HG03521 (cell line): Measurements from ENCODE around the gene SNAI1.
"Not testable (repeated sequence)": the region's sequence is repeated elsewhere in the genome, so short reads cannot be mapped to it uniquely, and the experiment has no call there.

Experiments
- ATAC-seq: cut with Tn5 transposase; IDR thresholded peaks from one replicate; pipeline ENCODE4 v1.9.1; 2021; ENCODE audit warnings: mild to moderate bottlenecking, moderate library complexity; ENCODE audit not compliant: unreplicated experiment

The SNAI1 gene

DNA sequence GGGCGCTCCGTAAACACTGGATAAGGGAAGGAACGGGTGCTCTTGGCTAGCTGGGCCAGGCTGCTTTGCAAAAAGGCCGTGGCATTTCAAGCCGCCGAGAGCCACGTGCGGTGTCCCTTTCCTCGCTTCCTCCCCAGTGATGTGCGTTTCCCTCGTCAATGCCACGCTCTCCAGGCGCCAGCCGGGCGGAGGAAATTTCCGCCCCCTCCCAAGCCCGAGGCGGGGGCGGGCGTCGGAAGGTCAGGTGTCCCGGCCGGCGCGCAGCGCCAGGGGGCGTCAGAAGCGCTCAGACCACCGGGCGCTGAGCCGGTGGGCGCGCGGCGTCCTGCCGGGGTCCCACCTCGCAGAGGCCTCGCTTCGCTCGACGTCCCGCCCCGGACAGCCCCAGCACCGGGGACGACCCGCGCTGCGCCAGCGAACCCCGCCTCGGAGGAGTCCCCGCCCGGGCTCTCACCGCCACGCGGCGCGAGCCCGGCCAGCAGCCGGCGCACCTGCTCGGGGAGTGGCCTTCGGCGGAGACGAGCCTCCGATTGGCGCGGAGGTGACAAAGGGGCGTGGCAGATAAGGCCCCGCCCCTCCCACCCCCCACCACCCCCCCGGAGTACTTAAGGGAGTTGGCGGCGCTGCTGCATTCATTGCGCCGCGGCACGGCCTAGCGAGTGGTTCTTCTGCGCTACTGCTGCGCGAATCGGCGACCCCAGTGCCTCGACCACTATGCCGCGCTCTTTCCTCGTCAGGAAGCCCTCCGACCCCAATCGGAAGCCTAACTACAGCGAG, at the start of gene SNAI1:
SNAI1 (plus strand) TSS at position 635 of the 777 bp plus-strand sequence; CDS start at position 715, 80 bp downstream.
- ATAC-seq, result peak; percentile 71

DNA sequence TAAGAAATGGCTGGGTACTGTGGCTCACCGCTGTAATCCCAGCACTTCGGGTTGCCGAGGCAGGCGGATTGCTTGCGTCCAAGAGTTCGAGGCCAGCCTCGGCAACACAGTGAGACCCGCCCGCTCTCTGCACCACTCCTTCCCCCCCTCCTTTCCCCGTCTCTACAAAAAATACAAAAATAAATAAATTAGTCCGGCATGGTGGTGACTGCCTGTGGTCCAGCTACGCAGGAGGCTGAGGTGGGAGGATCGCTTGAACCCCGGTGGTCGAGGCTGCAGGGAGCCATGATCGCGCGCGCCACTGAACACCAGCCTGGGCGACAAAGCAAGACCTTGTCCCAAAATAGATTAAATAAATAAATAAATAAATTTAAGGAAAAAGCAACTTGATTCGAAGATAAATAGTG, 47.0 kb upstream of the SNAI1 start:
- peak; percentile 5 for ATAC-seq

DNA sequence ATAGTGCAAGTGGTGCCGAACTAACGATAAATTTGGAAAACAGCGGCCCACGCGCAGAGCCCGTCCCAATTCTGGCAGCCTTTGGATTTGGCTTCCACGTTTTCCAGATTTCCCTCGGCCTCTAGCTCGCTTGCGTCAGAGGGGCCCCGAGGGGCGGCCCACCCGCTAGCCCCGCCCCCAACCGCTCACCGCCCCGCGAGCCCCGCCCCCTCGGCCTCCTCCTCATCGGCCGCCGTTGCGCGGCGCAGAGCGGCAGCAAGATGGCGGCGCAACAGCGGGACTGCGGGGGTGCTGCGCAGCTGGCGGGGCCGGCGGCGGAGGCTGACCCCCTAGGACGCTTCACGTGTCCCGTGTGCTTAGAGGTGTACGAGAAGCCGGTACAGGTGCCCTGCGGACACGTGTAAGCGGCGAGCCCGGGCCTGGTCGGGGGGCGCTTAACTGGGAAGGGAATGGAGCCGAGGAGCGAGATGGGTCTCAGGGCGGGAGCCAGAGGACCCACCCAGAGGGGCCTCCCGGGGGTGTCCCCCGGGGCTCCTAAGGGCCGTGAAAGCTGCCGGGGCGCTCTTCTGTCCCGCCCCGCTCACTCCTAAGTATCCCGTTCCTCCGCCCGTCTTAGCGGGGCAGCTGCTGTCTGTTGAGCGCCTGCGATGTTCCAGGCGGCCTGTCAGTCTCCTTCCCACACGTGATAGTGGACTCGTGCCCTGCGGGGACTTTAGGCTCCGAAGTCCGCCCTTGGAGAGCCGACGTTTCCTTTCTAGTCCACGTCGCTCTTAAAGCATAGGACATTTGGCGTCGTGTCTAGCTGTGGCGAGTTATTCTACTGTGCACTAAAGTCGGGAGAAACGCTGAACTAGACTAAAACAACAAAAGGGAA, 46.4 kb upstream of the SNAI1 start, which contains the start of gene RNF114:
RNF114 (plus strand) TSS at position 245 of the 874 bp plus-strand sequence; CDS start at position 261, 16 bp downstream.
- ATAC-seq, result peak; percentile 78

DNA sequence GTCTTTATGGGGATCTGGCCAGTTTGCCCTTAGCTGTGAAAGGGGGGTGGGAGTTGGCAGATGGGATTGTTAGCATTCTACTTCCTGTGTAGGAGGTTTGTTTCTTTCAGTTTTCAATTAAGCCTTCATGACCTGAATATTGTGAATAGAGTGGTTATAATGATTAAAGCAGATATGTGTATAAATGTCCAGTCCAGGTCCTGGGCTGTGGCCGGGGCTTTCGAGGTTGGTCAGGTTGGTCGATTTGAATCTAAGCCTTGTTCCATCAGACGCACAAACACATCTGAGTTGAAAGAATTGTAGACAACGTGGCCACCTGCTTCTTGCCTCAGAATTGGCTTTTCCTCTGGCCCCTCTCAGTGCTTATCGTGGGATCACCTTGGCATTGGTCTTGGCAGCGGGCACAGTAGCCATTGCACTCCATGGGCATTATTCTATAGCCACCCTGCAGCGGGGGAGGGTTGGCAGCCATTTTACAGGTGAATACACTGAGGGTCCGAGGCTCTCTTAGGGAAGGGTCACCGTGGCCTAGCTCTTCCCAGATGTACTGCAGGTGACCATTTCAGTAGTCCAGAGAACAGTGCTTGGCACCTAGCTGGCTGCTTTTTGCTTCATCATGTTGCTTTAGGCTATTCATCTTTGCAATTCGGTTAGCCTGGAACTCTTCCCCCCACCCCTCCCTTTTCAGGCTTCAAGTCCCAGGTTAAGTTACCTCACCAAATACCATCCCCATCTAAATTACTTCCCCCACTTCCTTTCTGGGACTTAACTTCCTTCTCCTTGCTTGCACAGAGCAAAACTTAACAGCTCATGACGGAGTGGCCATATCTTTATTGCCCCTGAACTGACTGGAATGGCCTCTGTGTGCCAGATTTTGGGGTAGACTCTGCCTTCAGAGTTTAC, 45.5 kb upstream of the SNAI1 start:
- no peak for ATAC-seq

DNA sequence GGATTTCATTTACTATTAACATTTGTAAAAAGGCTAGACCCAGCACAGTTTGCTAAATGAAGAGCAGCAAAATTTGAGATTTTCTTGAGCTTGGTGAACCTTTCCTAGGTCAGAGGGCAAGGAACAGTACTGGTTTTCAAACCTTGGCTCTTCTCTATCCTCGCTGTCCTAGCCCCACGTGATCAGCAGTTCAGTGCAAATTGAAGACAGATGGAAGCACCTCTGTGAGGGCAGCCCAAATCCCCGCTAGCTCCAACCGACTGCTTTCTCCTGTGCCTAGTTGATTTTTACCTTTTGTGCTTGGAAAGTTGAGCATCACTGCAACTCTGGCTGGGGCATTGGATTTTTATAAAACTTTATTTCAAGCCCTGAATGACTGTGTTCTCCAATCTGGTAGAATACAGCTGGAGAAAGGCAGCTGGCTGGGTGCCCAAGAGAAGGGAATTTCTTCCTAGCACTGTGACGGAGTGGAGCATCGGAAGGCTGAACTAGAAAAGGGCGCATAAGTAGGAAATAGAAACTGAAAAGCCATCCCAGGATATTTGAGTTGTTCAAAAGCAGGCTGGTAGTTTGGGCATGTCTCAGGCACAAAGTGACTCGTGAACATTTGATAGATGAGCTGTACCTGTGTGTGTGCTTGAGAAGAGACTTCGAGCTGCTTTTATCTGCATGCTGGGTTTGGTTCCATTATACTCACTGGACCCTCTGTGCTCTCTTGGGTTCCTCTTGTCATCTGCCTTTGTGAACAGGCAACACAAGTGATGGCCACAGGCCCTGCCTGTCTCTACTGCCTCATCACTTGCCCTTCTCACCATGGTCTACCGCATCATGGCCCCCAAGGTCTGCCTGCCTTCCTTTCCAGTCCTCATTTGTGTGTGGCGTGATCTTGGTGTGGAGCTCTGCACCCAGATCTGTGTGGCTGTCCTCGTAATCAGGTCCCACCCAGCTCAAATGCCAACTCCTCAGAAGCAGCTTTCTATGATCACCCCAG, 44.3 kb upstream of the SNAI1 start:
- ATAC-seq, result no peak

DNA sequence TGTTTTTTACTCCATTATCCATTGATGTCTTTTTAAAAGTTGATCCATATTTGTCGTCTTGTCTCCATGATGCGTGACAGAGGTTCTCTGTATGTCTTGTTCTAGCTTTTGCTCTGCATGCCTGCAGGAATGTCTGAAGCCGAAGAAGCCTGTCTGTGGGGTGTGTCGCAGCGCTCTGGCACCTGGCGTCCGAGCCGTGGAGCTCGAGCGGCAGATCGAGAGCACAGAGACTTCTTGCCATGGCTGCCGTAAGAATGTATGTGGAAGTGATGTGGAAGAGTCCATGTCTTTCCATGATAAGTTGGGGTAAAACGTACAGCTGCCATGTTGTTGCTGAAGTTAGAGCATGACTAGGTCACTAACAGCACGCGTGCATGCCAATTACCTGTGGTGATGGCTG, 41.3 kb upstream of the SNAI1 start:
- no peak for ATAC-seq

DNA sequence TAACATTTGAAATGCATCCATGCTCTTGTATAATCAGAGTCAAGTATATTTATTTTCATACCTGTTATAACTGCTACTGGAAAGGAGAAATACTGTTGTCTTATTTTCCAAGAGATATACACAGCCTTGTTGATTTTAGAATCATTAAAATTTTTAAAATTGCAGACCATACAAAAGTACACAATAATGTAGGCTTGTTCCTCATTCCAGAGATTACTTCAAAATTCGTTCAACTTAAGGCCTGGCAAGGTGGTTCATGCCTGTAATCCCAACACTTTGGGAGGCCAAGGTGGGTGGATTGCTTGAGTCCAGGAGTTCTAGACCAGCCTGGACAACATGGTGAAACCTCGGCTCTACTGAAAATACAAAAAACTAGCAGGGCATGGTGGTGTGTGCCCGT, 40.5 kb upstream of the SNAI1 start:
- no peak for ATAC-seq

DNA sequence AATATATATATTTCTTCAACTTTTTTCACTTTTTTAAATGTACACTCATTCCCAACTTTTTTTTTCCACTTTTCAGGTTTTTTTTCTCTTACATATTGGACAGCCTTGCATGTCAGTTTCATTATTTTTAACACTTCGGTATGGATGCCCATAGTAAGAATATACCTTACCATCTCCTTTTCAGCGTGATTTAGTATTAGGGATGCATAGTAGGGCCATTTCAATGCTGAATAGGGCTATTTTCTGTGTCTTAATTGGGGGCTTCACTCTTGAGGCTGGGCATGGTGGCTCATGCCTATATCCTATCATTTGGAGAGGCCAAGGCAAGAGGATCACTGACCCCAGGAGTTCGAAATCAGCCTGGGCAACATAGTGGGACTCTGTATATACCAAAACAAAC, 39.8 kb upstream of the SNAI1 start:
- ATAC-seq, result no peak

DNA sequence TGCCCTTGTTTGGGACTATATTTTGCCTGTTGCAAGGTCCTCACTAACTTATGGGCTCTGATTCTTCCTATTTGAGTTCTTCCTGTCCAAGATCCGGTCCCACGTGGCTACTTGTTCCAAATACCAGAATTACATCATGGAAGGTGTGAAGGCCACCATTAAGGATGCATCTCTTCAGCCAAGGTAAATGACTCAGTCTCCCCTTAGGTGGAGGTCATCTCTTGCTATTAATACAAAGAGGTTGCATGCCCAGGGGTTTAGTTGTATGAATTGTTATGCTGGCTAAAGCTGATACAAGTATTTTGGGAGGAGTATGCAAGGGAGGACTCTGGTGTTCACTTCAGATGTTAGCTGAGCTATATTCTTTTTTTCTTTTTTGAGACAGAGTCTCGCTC, 37.5 kb upstream of the SNAI1 start:
- no peak for ATAC-seq

DNA sequence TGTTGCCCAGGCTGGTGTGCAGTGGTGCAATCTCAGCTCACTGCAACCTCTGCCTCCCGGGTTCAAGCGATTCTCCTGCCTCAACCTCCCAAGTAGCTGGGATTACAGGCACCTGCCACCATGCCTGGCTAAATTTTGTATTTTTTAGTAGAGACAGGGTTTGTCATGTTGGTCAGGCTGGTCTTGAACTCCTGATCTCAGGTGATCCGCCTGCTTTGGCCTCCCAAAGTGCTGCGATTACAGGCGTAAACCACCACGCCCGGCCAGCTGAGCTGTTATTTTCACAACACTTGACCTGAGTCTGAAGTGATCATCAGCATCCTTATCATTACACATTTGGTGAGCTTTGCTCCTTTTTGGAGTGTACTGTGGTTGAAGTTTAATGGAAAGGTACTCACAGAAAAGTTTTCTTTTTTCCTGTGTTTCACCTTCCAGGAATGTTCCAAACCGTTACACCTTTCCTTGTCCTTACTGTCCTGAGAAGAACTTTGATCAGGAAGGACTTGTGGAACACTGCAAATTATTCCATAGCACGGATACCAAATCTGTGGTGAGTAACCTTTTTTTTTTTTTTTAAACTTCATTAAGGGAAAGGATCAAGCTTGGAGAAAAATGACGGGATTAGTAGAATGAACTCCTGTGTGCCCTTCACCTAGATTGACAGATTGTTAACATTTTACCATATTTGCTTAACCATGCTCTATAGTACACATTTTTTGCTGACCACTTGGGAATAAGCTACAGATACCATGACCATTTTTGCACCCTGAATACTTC, 36.9 kb upstream of the SNAI1 start:
- ATAC-seq, result no peak

DNA sequence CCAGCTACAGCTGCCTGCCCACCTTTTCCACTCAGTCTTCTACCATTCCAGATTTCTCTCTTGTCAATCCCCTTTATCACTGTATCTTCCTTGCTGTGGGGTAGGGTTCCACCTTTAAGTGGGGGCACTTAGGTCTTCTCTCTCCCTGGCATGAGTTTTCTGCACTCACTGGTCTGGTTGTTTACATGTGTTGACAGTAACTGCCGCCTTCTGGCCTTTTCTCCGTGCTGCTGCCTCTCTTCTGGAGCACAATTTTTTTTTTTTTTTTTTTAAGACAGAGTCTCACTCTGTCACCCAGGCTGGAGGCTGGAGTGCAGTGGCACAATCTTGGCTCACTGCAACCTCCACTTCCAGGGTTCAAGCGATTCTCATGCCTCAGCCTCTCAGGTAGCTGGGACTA, 34.6 kb upstream of the SNAI1 start:
- ATAC-seq, result no peak

DNA sequence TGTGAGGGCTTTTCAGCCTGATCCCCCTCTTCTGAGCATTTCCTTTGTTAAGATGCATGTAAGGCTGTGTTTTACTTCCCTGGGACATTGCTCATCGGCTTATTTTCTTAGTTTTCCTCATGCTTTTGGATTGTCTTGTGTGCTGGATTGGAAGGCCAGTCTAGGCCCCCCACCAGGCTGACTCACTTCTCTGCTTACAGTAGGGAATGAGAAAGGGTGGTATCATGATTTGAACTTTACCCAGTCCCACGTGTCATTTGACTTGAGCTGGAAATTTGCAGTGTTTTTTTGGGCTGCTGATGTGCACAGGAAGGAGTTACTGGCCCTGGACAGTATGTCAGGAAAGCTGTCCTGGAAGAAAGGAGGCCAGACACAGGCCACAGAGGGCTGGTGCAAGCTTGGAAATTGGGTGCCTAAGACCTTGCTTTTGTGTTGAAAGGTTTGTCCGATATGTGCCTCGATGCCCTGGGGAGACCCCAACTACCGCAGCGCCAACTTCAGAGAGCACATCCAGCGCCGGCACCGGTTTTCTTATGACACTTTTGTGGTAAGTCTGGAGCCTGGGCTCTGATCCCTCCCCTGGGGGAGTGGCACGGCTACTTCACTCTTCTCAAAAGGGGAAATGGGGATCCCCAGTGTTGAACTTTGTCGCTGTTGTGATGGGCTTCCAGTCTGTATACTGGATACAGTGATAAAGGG, 33.8 kb upstream of the SNAI1 start:
- no peak for ATAC-seq

DNA sequence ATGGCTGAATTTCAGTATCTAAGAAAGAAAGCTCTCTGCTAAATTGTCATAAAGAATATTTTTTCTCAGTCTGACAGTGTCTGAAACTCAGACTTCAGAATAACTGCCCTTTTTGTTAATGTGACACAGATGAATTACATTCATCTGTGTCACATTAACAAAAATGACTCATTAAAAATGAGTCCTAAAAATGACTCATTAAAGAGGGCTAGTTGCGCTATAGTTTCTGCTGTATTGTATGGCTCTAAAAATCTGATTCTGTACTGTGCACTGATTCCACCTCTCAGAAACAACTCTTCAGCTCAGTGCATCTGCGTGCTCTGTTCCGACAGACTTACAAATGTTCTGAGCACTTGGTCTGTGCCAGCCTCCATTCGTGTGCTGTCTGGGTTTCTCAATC, 31.6 kb upstream of the SNAI1 start:
- no peak for ATAC-seq

DNA sequence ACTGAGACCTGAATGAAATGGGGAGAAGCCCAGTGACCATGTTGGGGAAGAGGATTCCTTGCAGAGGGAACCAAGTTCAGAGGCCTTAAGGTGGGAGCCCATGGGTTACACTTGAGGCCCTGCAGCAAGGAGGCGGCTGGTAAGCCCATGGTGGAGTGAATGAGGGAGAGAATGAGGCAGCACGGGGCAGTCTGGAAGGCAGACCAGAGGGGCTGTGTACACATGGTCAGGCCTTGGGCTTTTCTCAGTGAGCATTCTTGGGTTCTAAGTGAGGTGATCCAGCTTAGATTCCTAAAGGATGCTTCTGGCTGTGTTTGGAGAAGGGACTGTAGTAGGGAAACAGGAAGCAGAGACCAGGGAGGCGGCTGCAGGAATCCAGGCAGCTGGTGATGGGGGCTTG, 27.6 kb upstream of the SNAI1 start:
- no peak for ATAC-seq

DNA sequence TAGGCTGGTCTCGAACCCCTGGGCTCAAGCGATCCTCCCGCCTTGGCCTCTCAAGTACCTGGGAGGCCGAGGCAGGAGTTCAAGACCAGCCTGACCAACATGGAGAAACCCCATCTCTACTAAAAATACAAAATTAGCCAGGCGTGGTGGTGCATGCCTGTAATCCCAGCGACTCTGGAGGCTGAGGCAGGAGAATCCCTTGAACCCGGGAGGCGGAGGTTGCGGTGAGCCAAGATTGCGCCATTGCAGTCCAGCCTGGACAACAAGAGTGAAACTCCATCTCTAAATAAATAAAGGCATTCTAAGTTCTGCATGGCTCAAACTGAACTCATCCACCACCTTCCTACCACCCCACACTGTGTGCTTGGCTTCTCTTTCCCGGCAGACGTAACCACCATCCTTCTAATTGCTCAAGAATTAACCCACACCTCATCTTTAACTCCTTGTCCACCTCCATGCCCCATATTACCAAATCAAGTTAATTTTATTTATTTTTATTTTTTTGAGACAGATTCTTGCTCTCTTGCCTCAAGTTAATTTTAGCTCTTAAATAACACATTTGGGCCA, 26.9 kb upstream of the SNAI1 start:
- ATAC-seq, result not testable (repeated sequence)

DNA sequence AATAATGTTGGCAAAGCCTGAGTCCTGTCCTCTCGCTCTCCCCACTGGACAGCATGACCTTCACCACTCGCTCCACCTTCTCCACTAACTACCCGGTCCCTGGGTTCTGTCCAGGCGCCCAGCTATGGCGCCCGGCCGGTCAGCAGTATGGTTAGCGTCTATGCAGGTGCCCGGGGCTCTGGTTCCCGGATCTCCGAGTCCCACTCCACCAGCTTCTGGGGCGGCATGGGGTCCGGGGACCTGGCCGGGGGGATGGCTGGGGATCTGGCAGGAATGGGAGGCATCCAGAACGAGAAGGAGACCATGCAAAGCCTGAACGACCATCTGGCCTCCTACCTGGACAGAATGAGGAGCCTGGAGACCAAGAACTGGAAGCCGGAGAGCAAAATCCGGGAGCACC, 26.1 kb upstream of the SNAI1 start:
- no peak for ATAC-seq

DNA sequence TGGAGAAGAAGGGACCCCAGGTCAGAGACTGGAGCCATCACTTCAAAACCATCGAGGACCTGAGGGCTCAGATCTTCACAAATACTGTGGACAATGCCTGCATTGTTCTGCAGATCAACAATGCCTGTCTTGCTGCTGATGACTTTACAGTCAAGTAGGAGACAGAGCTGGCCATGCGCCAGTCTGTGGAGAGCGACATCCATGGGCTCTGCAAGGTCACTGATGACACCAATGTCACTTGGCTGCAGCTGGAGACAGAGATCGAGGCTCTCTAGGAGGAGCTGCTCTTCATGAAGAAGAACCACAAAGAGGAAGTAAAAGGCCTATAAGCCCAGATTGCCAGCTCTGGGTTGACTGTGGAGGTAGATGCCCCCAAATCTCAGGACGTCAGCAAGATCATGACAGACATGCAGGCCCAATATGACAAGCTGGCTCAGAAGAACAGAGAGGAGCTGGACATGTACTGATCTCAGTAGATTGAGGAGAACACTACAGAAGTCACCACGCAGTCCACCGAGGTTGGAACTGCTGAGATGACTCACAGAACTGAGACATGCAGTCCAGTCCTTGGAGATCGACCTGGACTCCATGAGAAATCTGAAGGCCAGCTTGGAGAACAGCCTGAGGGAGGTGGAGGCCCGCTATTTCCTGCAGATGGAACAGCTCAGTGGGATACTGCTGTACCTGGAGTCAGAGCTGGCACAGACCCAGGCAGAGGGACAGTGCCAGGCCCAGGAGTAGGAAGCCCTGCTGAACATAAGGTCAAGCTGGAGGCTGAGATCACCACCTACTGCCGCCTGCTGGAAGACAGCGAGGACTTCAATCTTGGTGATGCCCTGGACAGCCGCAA, 25.5 kb upstream of the SNAI1 start:
- ATAC-seq, result not testable (repeated sequence)
